H1 (cell line): ENCODE data around the gene VPREB1. TPM values are rescaled to one million over a fixed set of nuclear protein-coding genes. Genes with fewer than 3 reads are reported as not detected.

ENCODE experiments used
- CTCF ChIA-PET: fragments of 300-600 bp; sonication (Branson Sonifier 250); formaldehyde crosslinking; loops from one replicate; lab custom pipeline; 2021; ENCODE audit not compliant: partially characterized antibody; lab: Charles Lee
- POLR2A ChIA-PET: fragments of 300-600 bp; sonication (Branson Sonifier 250); formaldehyde crosslinking; loops from one replicate; lab custom pipeline; 2021; ENCODE audit warnings: inconsistent platforms; ENCODE audit not compliant: partially characterized antibody; lab: Charles Lee
- DNase-seq, 2 experiments: peaks; one replicate each; pipeline versions ENCODE4 v3.0.0 to v3.0.0-alpha.2; 2010 to 2022; ENCODE audit warnings: low spot score in 2 of 2, low read depth in 1 of 2, mixed read lengths in 1 of 2
- FAIRE-seq: peaks from 2 replicates; lab custom pipeline; 2011; peaks lifted over from hg19 to GRCh38; lab: Jason Lieb, UNC
- H2AFZ ChIP-seq: 2 replicates; pipeline ENCODE4 v1.8.1; 2012; ENCODE audit warnings: low read length, inconsistent platforms
- H2AK5ac ChIP-seq: 2 replicates; pipeline ENCODE4 v1.6.1; 2013; ENCODE audit warnings: low read depth, low read length
- H2BK120ac ChIP-seq: replicated peaks from 2 replicates; pipeline ENCODE3; 2013; ENCODE audit warnings: low read depth, low read length, inconsistent platforms
- H2BK12ac ChIP-seq: 2 replicates; pipeline ENCODE4 v1.6.1; 2013; ENCODE audit warnings: low read depth, low read length
- H2BK15ac ChIP-seq: 2 replicates; pipeline ENCODE4 v1.6.1; 2013; ENCODE audit warnings: low read length
- H2BK20ac ChIP-seq: 2 replicates; pipeline ENCODE4 v1.6.1; 2013; ENCODE audit warnings: low read length
- H2BK5ac ChIP-seq: 2 replicates; pipeline ENCODE4 v1.6.1; 2013; ENCODE audit warnings: low read depth, low read length
- H3K14ac ChIP-seq: 2 replicates; pipeline ENCODE4 v1.6.1; 2013; ENCODE audit warnings: inconsistent platforms; ENCODE audit not compliant: insufficient read length
- H3K18ac ChIP-seq: 2 replicates; pipeline ENCODE4 v1.6.1; 2013; ENCODE audit warnings: low read length; ENCODE audit errors: extremely low read depth
- H3K23ac ChIP-seq: 2 replicates; pipeline ENCODE4 v1.6.1; 2013; ENCODE audit warnings: inconsistent platforms; ENCODE audit not compliant: insufficient read length
- H3K23me2 ChIP-seq: 2 replicates; pipeline ENCODE4 v1.6.1; 2013; ENCODE audit warnings: low read depth, low read length
- H3K27ac ChIP-seq: 2 replicates; pipeline ENCODE4 v1.6.1; 2011; ENCODE audit warnings: low read depth, low read length, inconsistent platforms
- H3K27me3 ChIP-seq, 4 experiments: replicated peaks in 1 of 4; 1 replicate in 1 of 4; 2 replicates in 3 of 4; pipeline versions ENCODE4 v1.6.1 to v1.8.1; 2011 to 2013; ENCODE audit warnings: low read length in 3 of 4, mild to moderate bottlenecking in 3 of 4, inconsistent platforms in 2 of 4, mixed read lengths in 2 of 4, moderate library complexity in 1 of 4; ENCODE audit not compliant: control insufficient read depth in 3 of 4, insufficient read depth in 3 of 4; ENCODE audit errors: extremely low read depth in 1 of 4
- H3K36me3 ChIP-seq, 4 experiments: 2 replicates each; pipeline versions ENCODE4 v1.6.1 to v1.8.1; 2011 to 2013; ENCODE audit warnings: mild to moderate bottlenecking in 4 of 4, low read length in 3 of 4, moderate library complexity in 2 of 4, control low read depth in 1 of 4, inconsistent platforms in 1 of 4; ENCODE audit not compliant: insufficient read depth in 4 of 4, control insufficient read depth in 2 of 4
- H3K4ac ChIP-seq: replicated peaks from 2 replicates; pipeline ENCODE3; 2013; ENCODE audit warnings: low read length, low read depth, mixed read lengths, inconsistent platforms; ENCODE audit not compliant: insufficient read length
- H3K4me1 ChIP-seq, 4 experiments: replicated peaks in 1 of 4; 1 replicate in 1 of 4; 2 replicates in 3 of 4; pipeline versions ENCODE4 v1.6.1 to v1.8.1; 2011 to 2013; ENCODE audit warnings: low read length in 3 of 4, inconsistent platforms in 2 of 4, mixed read lengths in 1 of 4; ENCODE audit not compliant: insufficient read depth in 4 of 4, control insufficient read depth in 3 of 4
- H3K4me2 ChIP-seq, 2 experiments: 2 replicates each; pipeline versions ENCODE4 v1.6.1 to v1.8.1; 2011 to 2013; ENCODE audit warnings: low read depth in 2 of 2, low read length in 2 of 2, control low read depth in 1 of 2, inconsistent platforms in 1 of 2, mild to moderate bottlenecking in 1 of 2; ENCODE audit not compliant: insufficient read depth in 1 of 2
- H3K4me3 ChIP-seq, 4 experiments: fragments of 200-600, 300-600 bp in 1 of 4; sonication (generic), shearing (Covaris generic), sonication (Bioruptor Twin) in 1 of 4; 2 replicates each; pipeline versions ENCODE4 v1.5.1 to v1.8.1; 2011 to 2016; ENCODE audit warnings: low read length in 4 of 4, low read depth in 3 of 4, control low read depth in 2 of 4, inconsistent platforms in 2 of 4, mild to moderate bottlenecking in 2 of 4, mixed read lengths in 1 of 4, moderate library complexity in 1 of 4; ENCODE audit not compliant: insufficient read depth in 2 of 4; ENCODE audit errors: extremely low read depth in 1 of 4
- H3K56ac ChIP-seq: replicated peaks from 2 replicates; pipeline ENCODE3; 2013; ENCODE audit warnings: low read depth, mild to moderate bottlenecking, mixed read lengths, low read length, inconsistent platforms; ENCODE audit not compliant: insufficient read length
- H3K79me1 ChIP-seq: 2 replicates; pipeline ENCODE4 v1.6.1; 2013; ENCODE audit warnings: low read depth, low read length, control low read depth
- H3K79me2 ChIP-seq, 2 experiments: 2 replicates each; pipeline versions ENCODE4 v1.6.1 to v1.8.1; 2012 to 2013; ENCODE audit warnings: low read length in 2 of 2, mild to moderate bottlenecking in 2 of 2, inconsistent platforms in 1 of 2; ENCODE audit not compliant: insufficient read depth in 2 of 2, control insufficient read depth in 1 of 2
- H3K9ac ChIP-seq, 4 experiments: replicated peaks in 1 of 4; 1 replicate in 1 of 4; 2 replicates in 3 of 4; pipeline versions ENCODE4 v1.6.1 to v1.8.1; 2011 to 2013; ENCODE audit warnings: low read depth in 3 of 4, low read length in 3 of 4, control low read depth in 2 of 4, mild to moderate bottlenecking in 2 of 4, moderate library complexity in 2 of 4, inconsistent platforms in 1 of 4; ENCODE audit errors: extremely low read depth in 1 of 4
- H3K9me3 ChIP-seq, 2 experiments: 2 replicates each; pipeline versions ENCODE4 v1.6.1 to v1.8.1; 2012 to 2013; ENCODE audit warnings: mild to moderate bottlenecking in 2 of 2, moderate library complexity in 2 of 2, control low read depth in 1 of 2, inconsistent platforms in 1 of 2, low read depth in 1 of 2, low read length in 1 of 2, mixed read lengths in 1 of 2; ENCODE audit not compliant: insufficient read depth in 2 of 2
- H4K20me1 ChIP-seq, 2 experiments: replicated peaks in 1 of 2; 2 replicates each; pipeline versions ENCODE3 to v1.8.1; 2011 to 2013; ENCODE audit warnings: inconsistent platforms in 2 of 2, low read length in 2 of 2, mild to moderate bottlenecking in 1 of 2; ENCODE audit not compliant: insufficient read depth in 2 of 2, control insufficient read depth in 1 of 2
- H4K5ac ChIP-seq: 2 replicates; pipeline ENCODE4 v1.6.1; 2013; ENCODE audit warnings: low read length, low read depth, mixed read lengths, inconsistent platforms; ENCODE audit not compliant: insufficient read length
- H4K8ac ChIP-seq: 2 replicates; pipeline ENCODE4 v1.8.0; 2013; ENCODE audit warnings: mild to moderate bottlenecking, moderate library complexity, low read length, inconsistent platforms; ENCODE audit not compliant: insufficient read depth; ENCODE audit errors: extremely low read depth
- H4K91ac ChIP-seq: replicated peaks from 2 replicates; pipeline ENCODE3; 2013; ENCODE audit warnings: low read length, mixed read lengths, inconsistent platforms; ENCODE audit not compliant: insufficient read length
- ATF3 ChIP-seq: IDR thresholded peaks from 2 replicates; pipeline ENCODE4 v1.6.1; 2011; ENCODE audit warnings: low read depth, mild to moderate bottlenecking, low read length; ENCODE audit not compliant: insufficient read depth
- BRCA1 ChIP-seq: IDR thresholded peaks from 2 replicates; pipeline ENCODE4 v1.6.1; 2012; ENCODE audit warnings: low read depth, low read length, improper control_type of control experiment
- CBX5 ChIP-seq: fragments of 300-800, 300-1000 bp; sonication (generic); IDR thresholded peaks from 2 replicates; pipeline ENCODE4 v1.7.1; 2016; ENCODE audit warnings: antibody characterized with exemption, low read length, low read depth
- CTBP2 ChIP-seq: IDR thresholded peaks from 2 replicates; pipeline ENCODE4 v1.7.0; 2011; ENCODE audit warnings: borderline replicate concordance, mild to moderate bottlenecking, moderate library complexity, mixed read lengths, low read length; ENCODE audit not compliant: insufficient read depth, insufficient read length
- KDM4A ChIP-seq: IDR thresholded peaks from one replicate; pipeline ENCODE4 v1.7.1; 2012; ENCODE audit warnings: low read depth, mild to moderate bottlenecking, moderate library complexity, low read length, inconsistent platforms; ENCODE audit not compliant: severe bottlenecking
- SIX5 ChIP-seq: IDR thresholded peaks from 2 replicates; pipeline ENCODE4 v1.6.1; 2011; ENCODE audit warnings: mild to moderate bottlenecking, low read depth, low read length
- SP1 ChIP-seq: IDR thresholded peaks from 2 replicates; pipeline ENCODE4 v1.6.1; 2011; ENCODE audit warnings: low read depth, low read length
- SUZ12 ChIP-seq: fragments of 200-600 bp; sonication (generic); IDR thresholded peaks from 2 replicates; pipeline ENCODE4 v1.6.1; 2012; ENCODE audit warnings: mild to moderate bottlenecking, inconsistent platforms, low read length, moderate library complexity, mixed read lengths
- YY1 ChIP-seq: IDR thresholded peaks from 2 replicates; pipeline ENCODE4 v1.6.1; 2011; ENCODE audit warnings: low read depth, mild to moderate bottlenecking, low read length
- ZNF274 ChIP-seq: IDR thresholded peaks from 2 replicates; pipeline ENCODE4 v1.7.0; 2012; ENCODE audit warnings: low read length, borderline replicate concordance; ENCODE audit errors: extremely low read depth
- WGBS, 2 experiments: shearing (Covaris generic) in 1 of 2; methylation state at CpG; one replicate each; pipeline versions ENCODE4 v1.1.6 to v1.1.7; 2013 to 2015; ENCODE audit warnings: low lambda C conversion rate in 2 of 2, mixed read lengths in 2 of 2, inconsistent platforms in 1 of 2, low coverage in 1 of 2, missing lambda C conversion rate in 1 of 2; ENCODE audit not compliant: insufficient replicate concordance in 2 of 2, insufficient coverage in 1 of 2, insufficient read length in 1 of 2; ENCODE audit errors: extremely low coverage in 1 of 2, missing lambda C conversion rate in 1 of 2; 5-methylcytosine and 5-hydroxymethylcytosine counted together
- polyA plus RNA-seq, 7 experiments: library from polyadenylated mRNA; depleted of rRNA in 3 of 7; stranded (reverse) in 5 of 7; unstranded in 2 of 7; fragments of >200 nt in 5 of 7; fragments of 200-250 nt in 2 of 7; gene quantifications; 1 replicate in 5 of 7; 2 replicates in 1 of 7; 4 replicates in 1 of 7; pipeline versions ENCODE4 v1.2.1 to v1.2.3, GENCODE V29; 2011 to 2013; ENCODE audit warnings: missing spikeins in 2 of 7, mixed read lengths in 2 of 7
- total RNA-seq: library from RNA; stranded (reverse); fragmentation: NEBNext Ultra II Directional; extraction: Animal tissue kit (Norgen Biotek cat#: 25700); gene quantifications from 2 replicates; pipeline ENCODE4 v1.2.1, GENCODE V29; 2021

The VPREB1 gene
- total and polyA plus RNA-seq, 2 of the 8 experiments (the other 6 are each of a cell fraction or from before 2014, with no cell fraction given) = not detected

GRCh38 chr22:22245256-22245909 lies 797 bp downstream of the VPREB1 start:
- no peak for TF ChIP-seq CBX5
- no peak for TF ChIP-seq KDM4A
- TF ChIP-seq BRCA1 = no peak
- no peak for TF ChIP-seq SUZ12
- TF ChIP-seq ZNF274 = no peak
- no peak for TF ChIP-seq ATF3
- TF ChIP-seq YY1 = no peak
- TF ChIP-seq SP1 = no peak
- TF ChIP-seq CTBP2 = no peak
- TF ChIP-seq SIX5 = no peak
- DNase-seq (no peak), FAIRE-seq (no peak)
- H3K4me1 ChIP-seq = no peaks in the 10 kb centered on the region
- no peak overlapping the region for H3K14ac ChIP-seq
- H3K23me2 ChIP-seq = no peaks in the 10 kb centered on the region
- no peak overlapping the region for H3K23ac ChIP-seq
- no peak overlapping the region for H3K18ac ChIP-seq
- H3K36me3 ChIP-seq = no peaks in the 10 kb centered on the region
- no peak overlapping the region for H2BK5ac ChIP-seq
- ChIA-PET POLR2A (no interaction called here), CTCF (interaction anchor here (1.5 to 5.0 kb wide), 3 partner anchors 10 to 50 kb away, joined by 5 to 31 read pairs (median 7); no protein-coding TSS in a partner anchor)
- no peaks in the 10 kb centered on the region for H3K79me1 ChIP-seq
- no peak overlapping the region for H4K8ac ChIP-seq
- H2BK120ac ChIP-seq = no peak overlapping the region
- no peak overlapping the region for H3K4ac ChIP-seq
- no peak overlapping the region for H2BK15ac ChIP-seq
- peaks cover 86 to 99% (median 97%) of the 10 kb centered on the region in 4 experiments for H3K27me3 ChIP-seq
- no peak overlapping the region for H3K56ac ChIP-seq
- H3K9ac ChIP-seq = no peak overlapping the region
- no peak overlapping the region for H4K91ac ChIP-seq
- no peak overlapping the region for H3K4me2 ChIP-seq
- H4K5ac ChIP-seq = no peak overlapping the region
- no peaks in the 10 kb centered on the region for H3K79me2 ChIP-seq
- H2BK20ac ChIP-seq = no peak overlapping the region
- H3K9me3 ChIP-seq = no peaks in the 10 kb centered on the region
- no peak overlapping the region for H2BK12ac ChIP-seq
- no peak overlapping the region for H3K4me3 ChIP-seq
- no peak overlapping the region for H3K27ac ChIP-seq
- no peak overlapping the region for H2AFZ ChIP-seq
- peaks cover 7 to 17% of the 10 kb centered on the region in 2 experiments for H4K20me1 ChIP-seq
- H2AK5ac ChIP-seq = no peak overlapping the region
- 80% methylated on average over 18 of the region's 18 CpGs; no CpG with 5 or more reads in 1 of the 2 experiments for WGBS, 2 experiments
